Measurements from ENCODE around the gene JAKMIP1. TPM values are rescaled to one million over a fixed set of nuclear protein-coding genes. Genes with fewer than 3 reads are reported as not detected.

Gene JAKMIP1
- total RNA-seq, 1 donor, result not detected

DNA sequence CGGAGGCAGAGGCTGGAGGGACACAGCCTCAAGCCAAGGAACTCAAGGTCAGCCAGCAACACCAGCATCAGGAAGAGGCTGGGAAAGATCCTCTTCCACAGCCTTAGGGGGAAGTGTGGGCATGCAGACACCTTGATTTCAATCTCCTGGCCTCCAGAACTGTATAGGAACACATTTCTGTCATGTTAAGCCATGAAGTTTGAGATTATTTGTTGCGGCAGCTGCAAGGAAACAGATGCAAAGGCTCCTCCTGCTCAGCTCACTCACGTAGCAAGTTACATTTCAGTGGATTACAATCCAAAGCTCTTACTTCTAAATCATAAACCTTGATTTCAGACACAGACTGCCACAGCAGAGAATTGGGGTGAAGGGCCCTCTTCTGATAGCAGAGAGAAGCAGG, 113.5 kb downstream of the JAKMIP1 start:
- Histone ChIP-seq H3K36me3 (ENCODE audit: insufficient read depth, low read length) (no peaks in the 10 kb centered on the region), H3K4me1 (ENCODE audit: insufficient read depth, low read length) (no peaks in the 10 kb centered on the region), H3K9me3 (ENCODE audit: low read depth, low read length) (no peaks in the 10 kb centered on the region), H4K20me1 (ENCODE audit: insufficient read depth, low read length) (no peaks in the 10 kb centered on the region), H3K79me2 (ENCODE audit: insufficient read depth, low read length) (no peaks in the 10 kb centered on the region), H3K27me3 (ENCODE audit: insufficient read depth, low read length) (no peaks in the 10 kb centered on the region), H3K4me2 (ENCODE audit: insufficient read depth, low read length) (no peak overlapping the region), H3K4me3 (ENCODE audit: insufficient read depth, low read length) (no peak overlapping the region), H3K27ac (ENCODE audit: low read depth, low read length) (no peak overlapping the region), H2AFZ (ENCODE audit: low read length) (no peak overlapping the region)
- no peak for DNase-seq (ENCODE audit: insufficient read length, low spot score, missing footprints)
- TF ChIP-seq CTCF (IDR thresholded peaks at IDR 0.05; ENCODE audit: extremely low read depth, low read depth, low read length), result no peak

- Histone ChIP-seq H3K4me3 (ENCODE audit: insufficient read depth, low read length) (no peak overlapping the region), H3K36me3 (ENCODE audit: insufficient read depth, low read length) (no peaks in the 10 kb centered on the region), H3K9me3 (ENCODE audit: low read depth, low read length) (no peaks in the 10 kb centered on the region), H2AFZ (ENCODE audit: low read length) (no peak overlapping the region), H3K79me2 (ENCODE audit: insufficient read depth, low read length) (no peaks in the 10 kb centered on the region), H3K4me2 (ENCODE audit: insufficient read depth, low read length) (no peak overlapping the region), H3K27ac (ENCODE audit: low read depth, low read length) (no peak overlapping the region), H4K20me1 (ENCODE audit: insufficient read depth, low read length) (no peaks in the 10 kb centered on the region), H3K27me3 (ENCODE audit: insufficient read depth, low read length) (no peaks in the 10 kb centered on the region), H3K4me1 (ENCODE audit: insufficient read depth, low read length) (no peaks in the 10 kb centered on the region)
- DNase-seq (ENCODE audit: insufficient read length, low spot score, missing footprints), result no peak
- TF ChIP-seq CTCF (IDR thresholded peaks at IDR 0.05; ENCODE audit: extremely low read depth, low read depth, low read length), result no peak
Measured at GRCh38 chr4:6085691-6086628, 114.4 kb downstream of the JAKMIP1 start.

DNA sequence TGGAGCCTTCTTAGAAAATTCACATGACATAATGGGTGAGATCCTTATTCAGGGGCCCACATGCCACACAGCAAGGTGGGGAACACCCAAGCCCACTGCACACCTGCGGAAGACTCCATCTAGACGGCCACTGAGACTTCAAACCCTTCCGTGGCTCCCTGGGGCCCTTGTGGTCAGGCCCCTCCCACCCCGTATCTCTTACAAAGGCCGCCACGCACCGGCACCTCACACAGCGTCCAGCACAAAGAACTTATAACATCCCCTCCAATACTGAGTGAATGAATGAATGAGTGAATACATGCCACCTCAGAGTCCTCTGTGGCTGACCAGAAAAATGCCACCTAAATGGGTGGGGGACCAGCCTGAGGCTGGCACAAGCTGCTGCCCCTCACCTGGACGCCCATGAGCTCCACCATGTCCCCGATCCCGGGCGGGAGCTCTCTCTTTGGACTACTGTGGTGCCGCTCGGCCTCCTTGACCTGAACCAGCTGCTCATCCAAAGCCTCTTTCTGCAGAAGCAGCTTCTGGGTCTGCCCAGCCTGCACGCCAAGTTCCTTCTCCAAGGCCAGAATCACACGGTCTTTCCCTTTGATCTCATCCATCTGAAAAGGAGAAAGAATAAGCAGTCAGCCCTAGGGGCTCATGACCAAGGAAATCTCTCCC, 115.2 kb downstream of the JAKMIP1 start:
- Histone ChIP-seq H3K9me3 (ENCODE audit: low read depth, low read length) (no peaks in the 10 kb centered on the region), H3K36me3 (ENCODE audit: insufficient read depth, low read length) (no peaks in the 10 kb centered on the region), H4K20me1 (ENCODE audit: insufficient read depth, low read length) (no peaks in the 10 kb centered on the region), H3K4me1 (ENCODE audit: insufficient read depth, low read length) (no peaks in the 10 kb centered on the region), H3K4me3 (ENCODE audit: insufficient read depth, low read length) (no peak overlapping the region), H3K27me3 (ENCODE audit: insufficient read depth, low read length) (no peaks in the 10 kb centered on the region), H3K4me2 (ENCODE audit: insufficient read depth, low read length) (no peak overlapping the region), H3K27ac (ENCODE audit: low read depth, low read length) (no peak overlapping the region), H2AFZ (ENCODE audit: low read length) (no peak overlapping the region), H3K79me2 (ENCODE audit: insufficient read depth, low read length) (no peaks in the 10 kb centered on the region)
- DNase-seq (ENCODE audit: insufficient read length, low spot score, missing footprints), result no peak
- no peak for TF ChIP-seq CTCF (IDR thresholded peaks at IDR 0.05; ENCODE audit: extremely low read depth, low read depth, low read length)

DNA sequence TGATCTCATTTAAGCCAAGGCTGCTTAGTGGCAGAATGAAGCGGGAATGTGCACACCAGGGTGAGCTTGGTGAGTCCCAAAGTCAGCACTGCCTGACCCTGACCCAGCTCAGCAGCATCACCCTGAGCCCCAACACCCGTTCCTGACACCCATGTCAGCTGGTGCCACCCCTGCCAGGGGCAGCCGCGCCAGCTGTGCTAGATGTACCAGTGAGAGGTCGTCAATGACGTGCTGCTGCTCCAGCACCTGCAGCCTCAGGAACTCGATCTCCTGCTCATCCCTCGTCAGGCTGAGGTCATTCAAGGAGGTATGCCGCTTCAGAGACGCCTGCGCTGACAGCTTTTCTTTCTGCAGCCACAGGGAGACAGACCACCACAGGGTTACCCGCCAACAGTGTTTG, 120.4 kb downstream of the JAKMIP1 start:
- TF ChIP-seq CTCF (IDR thresholded peaks at IDR 0.05; ENCODE audit: extremely low read depth, low read depth, low read length), result no peak
- H3K4me2 ChIP-seq (ENCODE audit: insufficient read depth, low read length), result no peak overlapping the region
- no peaks in the 10 kb centered on the region for H3K36me3 ChIP-seq (ENCODE audit: insufficient read depth, low read length)
- no peak overlapping the region for H2AFZ ChIP-seq (ENCODE audit: low read length)
- H3K4me3 ChIP-seq (ENCODE audit: insufficient read depth, low read length), result no peak overlapping the region
- no peaks in the 10 kb centered on the region for H3K27me3 ChIP-seq (ENCODE audit: insufficient read depth, low read length)
- no peak for DNase-seq (ENCODE audit: insufficient read length, low spot score, missing footprints)
- no peaks in the 10 kb centered on the region for H3K9me3 ChIP-seq (ENCODE audit: low read depth, low read length)
- H4K20me1 ChIP-seq (ENCODE audit: insufficient read depth, low read length), result no peaks in the 10 kb centered on the region
- no peaks in the 10 kb centered on the region for H3K4me1 ChIP-seq (ENCODE audit: insufficient read depth, low read length)
- no peaks in the 10 kb centered on the region for H3K79me2 ChIP-seq (ENCODE audit: insufficient read depth, low read length)
- H3K27ac ChIP-seq (ENCODE audit: low read depth, low read length), result no peak overlapping the region
